Stimulated activated CD4-positive, alpha-beta T cell treated with anti-CD3 and anti-CD28 coated beads, Interleukin-4, amount 100 ng/mL, for 24 hours (primary cell): ENCODE results near the gene GRIK4.

Experiments
- DNase-seq: peaks from one replicate; pipeline ENCODE4 v3.0.0-alpha.2; 2020

The GRIK4 gene

DNA sequence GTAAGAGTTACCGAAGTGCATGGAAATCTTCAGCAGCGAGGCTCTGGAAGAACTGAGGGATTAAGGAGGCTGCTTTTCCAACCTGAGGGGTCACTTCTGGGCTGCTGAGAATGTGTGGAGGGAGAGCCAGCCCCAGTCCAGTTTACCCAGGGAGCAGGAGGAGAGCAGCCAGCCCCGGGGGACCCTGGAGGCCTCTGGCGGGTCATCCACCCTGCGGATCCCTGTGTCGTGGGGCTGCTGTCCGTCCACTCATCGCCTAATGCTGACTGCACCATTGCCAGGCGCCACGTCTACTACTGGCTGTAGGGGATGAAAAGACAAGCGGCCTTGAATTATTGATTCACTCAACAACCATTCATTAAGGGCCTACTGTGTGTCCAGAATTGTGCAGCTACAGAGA, 283.6 kb downstream of the GRIK4 start:
- no peak for DNase-seq

DNA sequence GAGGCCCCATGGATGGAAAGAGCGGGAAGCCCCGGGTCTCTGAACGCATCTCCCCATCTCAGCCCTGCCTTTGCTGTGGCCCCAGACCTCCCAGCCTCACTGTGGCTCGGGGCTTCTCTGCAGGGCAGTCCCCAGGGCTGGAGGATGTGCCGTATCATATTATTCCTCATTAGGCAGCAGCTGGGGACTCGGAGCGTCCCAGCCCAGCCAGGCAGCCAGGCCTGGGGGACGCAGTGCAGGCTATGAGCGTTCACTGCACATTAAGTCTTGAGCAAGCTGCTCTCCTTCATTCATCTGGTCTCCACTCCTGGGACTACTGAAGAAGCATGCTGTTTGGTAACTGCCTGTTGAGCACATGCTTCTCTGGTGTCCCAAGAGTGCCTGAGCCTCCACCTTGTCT, 285.6 kb downstream of the GRIK4 start:
- no peak for DNase-seq

DNA sequence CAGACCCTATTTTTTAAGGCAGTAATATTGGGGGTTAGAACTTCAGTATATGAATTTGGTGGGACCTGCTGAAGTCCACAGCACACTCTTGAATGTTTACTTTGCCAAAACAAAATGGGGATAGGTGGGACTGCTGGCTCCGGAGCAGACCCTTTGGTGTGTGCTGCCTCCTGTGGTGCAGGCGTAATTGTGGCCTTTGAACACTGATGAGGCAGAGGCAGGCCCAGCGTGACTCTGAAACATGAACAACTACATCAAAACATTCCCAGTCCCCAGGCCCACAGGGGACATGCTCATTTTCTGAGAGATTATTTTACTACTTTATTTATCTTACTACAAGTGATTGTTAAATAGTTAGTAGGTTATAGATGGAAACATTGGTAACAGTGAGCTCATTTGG, 287.3 kb downstream of the GRIK4 start:
- no peak for DNase-seq

DNA sequence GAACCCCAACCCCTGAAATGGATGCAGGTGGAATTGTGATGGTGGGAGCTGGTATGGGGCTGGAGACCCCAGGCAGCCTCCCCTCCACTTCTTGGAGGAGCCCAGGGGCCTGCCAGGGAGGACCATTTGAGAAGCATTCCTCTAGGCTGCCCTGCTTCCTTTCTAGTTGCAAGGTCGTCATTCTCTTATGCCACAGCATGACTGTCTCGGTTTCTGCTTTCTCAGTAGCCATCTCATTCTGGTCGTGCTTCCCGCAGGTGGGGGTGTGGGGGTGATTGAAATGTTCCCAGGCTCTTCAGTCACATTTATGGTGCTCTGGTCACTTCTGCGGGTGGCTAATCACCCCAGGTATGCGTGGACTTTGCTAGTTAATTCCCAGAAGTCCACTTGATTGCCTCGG, 288.7 kb downstream of the GRIK4 start:
- DNase-seq: no peak

- peak; percentile 52 for DNase-seq
Observed at GRCh38 chr11:120801801-120802689, 290.5 kb downstream of the GRIK4 start.

- DNase-seq: no peak
Observed at GRCh38 chr11:120805960-120806555, 294.5 kb downstream of the GRIK4 start.

- no peak for DNase-seq
Observed at GRCh38 chr11:120807414-120808150, 296.0 kb downstream of the GRIK4 start.

GRCh38 chr11:120808616-120809050, 297.1 kb downstream of the GRIK4 start:
- no peak for DNase-seq

GRCh38 chr11:120810251-120810650, 298.7 kb downstream of the GRIK4 start:
- DNase-seq: no peak

DNA sequence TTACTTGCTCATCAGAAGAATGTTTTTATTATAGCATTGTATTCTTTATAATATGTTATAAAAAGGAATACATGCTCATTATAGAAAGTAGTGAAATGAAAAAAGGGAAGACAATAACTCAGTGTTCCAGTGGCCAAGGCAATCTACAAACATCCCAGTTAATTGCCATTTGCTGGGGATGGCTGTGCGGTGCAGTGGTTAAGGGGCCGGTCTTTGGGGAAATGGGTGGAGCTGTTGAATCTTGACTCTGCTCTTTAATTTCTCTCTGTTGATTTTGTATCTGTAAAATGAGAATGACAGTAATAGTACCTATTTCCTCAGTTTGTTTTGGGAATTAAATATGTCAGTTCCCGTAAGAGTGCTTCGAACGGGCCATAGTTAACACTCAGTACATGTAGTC, 299.7 kb downstream of the GRIK4 start:
- DNase-seq: no peak

DNA sequence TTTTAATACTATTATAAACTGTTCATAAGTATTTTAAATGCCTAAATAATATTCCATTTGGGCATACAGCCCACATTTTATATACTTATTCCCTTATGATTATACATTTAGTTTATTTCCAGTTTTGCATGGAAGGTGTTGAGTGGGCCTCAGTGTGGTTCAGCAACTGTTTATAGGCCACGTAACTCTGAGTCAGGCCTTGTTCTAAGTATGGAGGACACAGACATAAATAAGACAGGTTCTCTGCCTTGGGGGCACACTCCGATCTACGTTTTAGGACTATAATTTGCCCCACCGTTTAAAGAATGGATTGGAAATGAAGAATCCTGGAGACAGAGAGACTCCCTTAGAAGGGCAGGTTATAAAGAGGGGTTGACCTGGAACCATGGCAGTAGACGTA, 300.2 kb downstream of the GRIK4 start:
- no peak for DNase-seq

- DNase-seq: no peak
Observed at GRCh38 chr11:120814531-120815318, 303.2 kb downstream of the GRIK4 start.

- no peak for DNase-seq
Observed at GRCh38 chr11:120815319-120816100, 304.0 kb downstream of the GRIK4 start.

- DNase-seq: no peak
Observed at GRCh38 chr11:120816176-120816575, 304.6 kb downstream of the GRIK4 start.

GRCh38 chr11:120816711-120817110, 305.2 kb downstream of the GRIK4 start:
- no peak for DNase-seq

GRCh38 chr11:120817158-120817557, 305.6 kb downstream of the GRIK4 start:
- DNase-seq: no peak

DNA sequence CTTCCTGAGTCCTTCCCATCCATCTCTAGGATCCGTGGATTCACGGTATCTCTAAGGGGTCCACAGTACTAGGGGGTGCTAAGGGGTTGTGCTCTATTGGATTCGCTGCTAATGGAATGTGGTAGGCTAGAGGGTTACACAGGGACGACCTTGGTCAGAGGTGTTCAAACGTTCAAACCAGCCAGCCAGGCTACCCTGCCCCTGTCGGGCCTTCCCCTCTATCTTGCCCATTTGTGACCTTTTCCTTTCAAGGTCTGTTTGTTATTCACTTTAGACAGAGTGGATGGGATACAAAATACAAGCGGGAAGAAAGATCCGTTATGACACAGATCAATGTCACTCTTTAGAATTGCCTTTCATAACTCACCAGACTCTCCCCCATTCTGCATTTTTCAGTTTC, 306.5 kb downstream of the GRIK4 start:
- DNase-seq: no peak

GRCh38 chr11:120819003-120819402, 307.5 kb downstream of the GRIK4 start:
- no peak for DNase-seq

DNA sequence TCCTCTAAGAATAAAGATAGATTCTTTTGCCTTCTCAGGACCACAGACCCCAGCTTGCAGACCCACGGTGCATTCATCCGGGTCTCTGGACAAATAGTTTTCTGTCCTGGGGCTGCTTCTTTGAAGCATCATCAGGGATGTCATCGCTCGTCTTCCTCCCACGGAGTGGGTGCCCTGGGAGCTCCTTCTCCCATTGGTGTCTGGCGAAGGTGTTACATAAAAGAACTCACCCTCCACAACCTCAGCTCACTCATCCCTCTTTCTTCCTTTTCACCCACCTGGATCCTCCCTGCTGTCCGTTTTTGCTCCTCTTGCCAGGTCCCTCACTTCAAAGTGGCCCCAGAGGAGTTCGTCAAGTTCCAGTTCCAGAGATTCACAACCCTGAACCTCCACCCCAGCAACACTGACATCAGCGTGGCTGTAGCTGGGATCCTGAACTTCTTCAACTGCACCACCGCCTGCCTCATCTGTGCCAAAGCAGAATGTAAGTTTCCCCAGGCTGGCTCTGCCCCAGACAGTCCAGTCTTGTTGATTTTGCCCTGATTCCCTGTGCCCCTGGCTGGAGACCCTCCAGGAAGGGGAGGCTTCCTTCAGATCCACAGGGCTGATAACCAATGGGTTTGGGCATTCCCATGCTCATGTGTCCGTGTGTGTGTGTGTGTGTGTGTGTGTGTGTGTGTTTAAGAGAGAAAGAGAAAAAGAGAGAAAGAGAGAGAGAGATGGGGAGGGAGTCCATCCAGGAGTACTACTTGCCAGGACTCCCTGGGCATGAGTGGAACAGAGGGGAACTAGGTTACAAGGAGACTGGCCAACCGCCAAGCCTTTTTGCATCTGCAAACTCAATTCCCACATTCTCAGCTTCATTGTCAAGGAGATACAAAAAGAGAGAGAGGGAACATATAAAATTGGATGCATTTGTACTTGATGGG, 308.2 kb downstream of the GRIK4 start:
- no peak for DNase-seq

DNA sequence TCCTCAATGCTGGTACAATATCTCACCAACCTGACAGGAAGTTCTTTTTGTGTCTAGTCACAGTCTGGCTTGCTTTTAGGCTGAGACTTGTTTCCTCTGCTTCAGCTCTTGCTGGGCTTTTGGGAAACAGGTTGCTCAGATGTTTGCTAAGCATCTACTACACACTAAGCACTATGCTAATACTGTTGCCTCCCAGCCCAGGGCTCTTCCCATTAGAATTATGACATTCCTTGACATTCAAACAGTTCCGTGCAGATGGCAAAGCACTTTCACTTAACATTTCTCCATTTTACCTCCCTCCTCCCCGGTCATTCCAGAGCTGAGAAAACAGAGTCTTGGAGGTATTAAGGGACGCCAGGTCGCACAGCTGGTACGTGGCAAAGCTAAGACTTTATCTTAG, 311.6 kb downstream of the GRIK4 start:
- DNase-seq: no peak

- DNase-seq: no peak
Observed at GRCh38 chr11:120824242-120824641, 312.7 kb downstream of the GRIK4 start.
